ENCODE measurements around the gene ALPG.
"Not testable (repeated sequence)": the region's sequence is repeated elsewhere in the genome, so short reads cannot be mapped to it uniquely, and the experiment has no call there.

Gene ALPG

DNA sequence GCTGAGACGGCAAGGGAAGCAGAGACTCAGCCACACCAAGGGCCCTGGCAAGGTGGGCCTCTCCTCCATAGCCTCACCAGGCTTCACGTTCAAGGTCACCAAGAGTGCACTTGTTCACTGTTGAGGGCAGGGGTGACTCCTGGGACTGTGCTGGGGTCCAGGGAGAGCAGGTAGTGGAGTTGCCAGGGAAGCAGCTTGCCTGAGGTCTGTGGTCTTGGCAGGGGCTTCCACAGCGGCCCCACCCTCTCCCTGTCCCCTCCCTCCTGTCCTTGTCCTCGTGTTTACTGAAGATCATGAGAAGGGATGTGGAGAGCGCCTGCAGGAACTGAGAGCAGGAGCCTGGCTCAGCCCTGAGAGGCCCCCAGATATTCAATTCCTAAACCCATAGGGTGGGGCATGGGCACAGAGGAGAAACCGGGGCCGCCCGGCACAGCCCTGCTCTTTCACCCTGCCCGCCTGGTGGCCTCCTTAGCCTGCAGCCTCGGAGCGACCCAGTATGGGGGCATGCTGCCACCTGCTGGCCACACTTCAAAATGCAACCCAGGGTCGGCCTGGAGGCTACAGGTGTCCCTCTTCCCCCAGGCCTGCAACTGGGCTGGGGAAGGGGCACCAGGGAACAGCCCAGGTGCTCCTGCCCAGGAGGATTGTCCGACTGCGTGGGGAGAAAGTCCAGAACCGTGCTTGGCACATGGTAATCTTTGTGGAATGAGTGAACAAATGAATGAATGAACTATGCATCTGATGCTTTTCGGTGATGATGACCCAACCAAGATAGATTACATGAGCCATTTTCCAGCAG is 33.8 kb downstream of the ALPG start:
- DNase-seq: peak; percentile 16 to 89 (median 66)

DNA sequence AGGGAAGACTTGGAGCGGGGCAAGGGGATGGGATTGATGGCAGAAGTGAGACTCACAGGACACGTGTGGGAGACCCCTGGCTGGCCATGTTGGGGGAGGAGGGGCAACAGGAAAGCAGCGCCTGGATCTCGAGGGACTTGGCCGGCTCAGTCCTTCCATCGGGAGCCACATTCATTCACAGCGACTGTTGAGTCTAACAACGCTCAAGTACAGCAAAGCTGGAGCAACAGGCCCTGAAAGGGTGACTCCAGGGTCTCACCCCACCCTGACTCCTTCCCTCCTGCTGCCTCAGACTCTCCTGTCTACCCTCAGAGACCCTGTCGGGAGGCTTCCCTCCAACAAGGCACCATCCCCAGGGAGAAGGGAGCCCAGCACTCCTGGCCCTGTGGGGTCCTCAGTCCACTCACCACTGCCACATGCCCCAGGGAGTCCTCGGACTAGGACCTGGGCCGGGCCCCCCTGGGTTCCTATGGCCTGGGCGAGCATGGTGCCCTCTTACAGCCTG is 34.6 kb downstream of the ALPG start:
- DNase-seq: no peak

GRCh38 chr2:232441922-232442321 is 35.3 kb downstream of the ALPG start:
- not testable (repeated sequence) for DNase-seq

GRCh38 chr2:232442431-232442830 is 35.8 kb downstream of the ALPG start:
- DNase-seq: not testable (repeated sequence)

DNA sequence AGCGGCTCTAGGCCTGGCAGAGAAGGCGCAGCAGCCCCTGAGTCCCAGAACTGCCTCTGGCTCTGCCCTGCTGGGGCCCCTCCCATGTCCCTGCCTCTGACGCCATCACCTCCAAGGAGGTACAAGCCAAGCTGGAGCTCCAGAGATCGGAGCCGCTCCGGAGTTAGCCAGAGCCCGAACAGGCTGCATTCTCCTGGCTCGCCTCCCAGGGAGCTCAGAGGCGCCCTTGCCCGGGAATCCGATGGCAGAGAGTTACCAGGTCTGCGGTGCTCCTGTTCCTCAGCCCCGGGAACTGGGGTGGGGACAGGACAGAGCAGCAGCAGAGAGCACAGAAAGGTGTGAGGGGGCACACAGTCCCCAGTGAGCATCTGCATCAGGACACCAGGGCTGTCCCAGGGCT is 36.4 kb downstream of the ALPG start:
- DNase-seq: not testable (repeated sequence)

DNA sequence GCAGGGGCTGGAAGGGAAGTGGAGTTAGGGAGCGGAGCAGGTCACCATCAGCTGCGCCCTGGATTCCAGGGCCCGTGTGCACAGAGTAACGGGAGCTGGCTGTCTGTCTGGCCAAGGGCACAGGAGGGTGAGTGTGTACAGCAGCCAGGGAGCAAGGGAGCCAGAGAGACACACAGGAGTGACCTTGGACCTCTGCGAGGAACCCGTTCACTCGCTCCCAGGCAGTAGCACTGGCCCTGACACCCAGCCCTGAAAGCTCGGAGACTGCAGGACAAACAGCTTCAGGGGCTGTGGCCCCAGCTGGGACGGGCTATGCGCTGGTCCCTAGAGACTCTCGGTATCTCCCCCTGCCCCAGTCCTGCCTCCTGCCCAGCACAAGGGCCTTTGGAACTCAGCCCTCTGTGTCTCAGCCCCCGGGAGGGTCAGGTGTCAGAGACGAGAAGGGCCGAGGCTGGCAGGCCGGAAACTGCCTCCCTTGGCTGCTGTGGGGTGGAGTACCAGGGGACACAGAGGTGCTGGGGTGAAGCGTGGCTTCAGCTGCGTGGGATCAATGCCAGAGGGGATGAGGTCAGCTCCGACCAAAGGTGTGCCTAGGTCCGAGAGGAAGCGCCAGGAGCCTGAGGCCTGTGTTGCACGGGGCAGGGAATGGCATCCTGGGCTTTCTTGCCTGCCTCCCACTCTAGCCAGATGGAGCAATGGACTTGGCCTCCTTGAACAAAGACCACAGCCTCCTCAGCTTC is 37.2 kb downstream of the ALPG start:
- not testable (repeated sequence) for DNase-seq

- peak in 5 of 51 donors; percentile 7 to 31 (median 11) for DNase-seq
Observed at GRCh38 chr2:232444409-232445148, 37.9 kb downstream of the ALPG start.

- DNase-seq: not testable (repeated sequence)
Observed at GRCh38 chr2:232445149-232445885, 38.7 kb downstream of the ALPG start.

DNA sequence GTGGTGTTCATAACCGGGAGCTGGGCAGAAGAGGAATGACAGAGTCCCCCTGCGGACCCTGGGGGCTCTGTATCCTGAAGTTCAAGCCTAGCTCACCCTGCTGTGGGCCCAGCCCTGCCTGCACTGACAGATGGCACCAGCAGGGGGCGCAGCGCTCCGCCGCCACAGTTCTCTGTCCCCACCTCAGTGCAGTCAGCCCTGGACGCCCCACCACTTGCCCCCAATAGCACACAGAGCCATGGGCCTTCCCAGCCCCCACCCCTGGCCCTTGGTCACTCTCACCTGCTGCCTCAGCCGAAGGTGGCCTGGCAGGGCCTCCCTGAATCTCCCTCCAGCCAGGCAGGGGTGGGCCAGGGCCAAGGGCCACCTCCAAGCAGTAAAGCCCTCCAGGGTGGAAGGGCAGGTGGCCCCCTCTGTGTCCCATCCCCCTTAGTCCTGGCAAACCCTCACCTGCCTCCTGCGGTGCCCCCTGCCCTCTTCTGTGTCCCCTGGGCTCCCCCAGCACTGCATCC is 39.7 kb downstream of the ALPG start:
- not testable (repeated sequence) for DNase-seq

- DNase-seq: no peak
Observed at GRCh38 chr2:232447091-232447620, 40.5 kb downstream of the ALPG start.

DNA sequence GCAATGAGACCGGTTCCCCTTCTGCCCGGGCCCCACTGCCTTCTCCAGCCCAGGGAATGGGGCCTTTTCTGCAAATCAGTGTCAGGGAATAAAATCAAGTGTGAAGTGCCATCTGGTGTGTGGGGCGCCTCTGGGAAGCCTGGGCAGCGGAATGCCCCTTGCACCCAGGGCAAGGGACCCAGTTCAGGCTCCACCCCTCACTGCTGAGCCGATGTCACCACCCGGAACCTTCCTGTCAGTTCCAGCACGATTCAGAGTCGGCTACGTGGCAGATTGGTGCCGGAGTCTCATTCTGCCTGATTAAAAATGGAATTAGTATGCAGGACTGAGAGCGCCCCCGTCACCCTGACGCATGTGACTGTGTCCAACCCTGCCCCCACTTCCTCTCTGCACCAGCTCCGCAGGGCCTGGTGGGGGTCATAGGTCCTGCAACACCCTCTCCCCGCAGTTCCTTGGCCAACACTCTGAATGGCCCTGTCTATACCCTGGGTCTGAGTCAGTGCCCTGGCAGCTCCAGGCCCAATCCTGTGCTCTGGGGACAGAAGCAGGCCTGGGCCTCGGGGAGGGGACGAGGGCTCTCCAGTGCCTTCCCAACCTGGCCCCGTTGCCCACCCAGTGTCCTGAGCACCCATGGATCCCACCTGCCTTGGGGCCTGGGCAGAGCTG is 41.1 kb downstream of the ALPG start:
- DNase-seq: peak in 13 of 51 donors; percentile 19 to 62 (median 35)

GRCh38 chr2:232448304-232448690 is 41.7 kb downstream of the ALPG start:
- peak in 4 of 51 donors; percentile 25 to 50 (median 45) for DNase-seq

GRCh38 chr2:232449964-232450363 is 43.3 kb downstream of the ALPG start:
- DNase-seq: no peak

GRCh38 chr2:232451645-232452044 is 45.0 kb downstream of the ALPG start:
- not testable (repeated sequence) for DNase-seq

- DNase-seq: no peak
Observed at GRCh38 chr2:232454630-232455029, 48.0 kb downstream of the ALPG start.

GRCh38 chr2:232455426-232456255 is 49.0 kb downstream of the ALPG start, which contains the start of gene ALPI:
Gene ALPI (plus strand): TSS chr2:232456153. CDS start chr2:232456200, 47 bp downstream.
- DNase-seq: no peak

DNA sequence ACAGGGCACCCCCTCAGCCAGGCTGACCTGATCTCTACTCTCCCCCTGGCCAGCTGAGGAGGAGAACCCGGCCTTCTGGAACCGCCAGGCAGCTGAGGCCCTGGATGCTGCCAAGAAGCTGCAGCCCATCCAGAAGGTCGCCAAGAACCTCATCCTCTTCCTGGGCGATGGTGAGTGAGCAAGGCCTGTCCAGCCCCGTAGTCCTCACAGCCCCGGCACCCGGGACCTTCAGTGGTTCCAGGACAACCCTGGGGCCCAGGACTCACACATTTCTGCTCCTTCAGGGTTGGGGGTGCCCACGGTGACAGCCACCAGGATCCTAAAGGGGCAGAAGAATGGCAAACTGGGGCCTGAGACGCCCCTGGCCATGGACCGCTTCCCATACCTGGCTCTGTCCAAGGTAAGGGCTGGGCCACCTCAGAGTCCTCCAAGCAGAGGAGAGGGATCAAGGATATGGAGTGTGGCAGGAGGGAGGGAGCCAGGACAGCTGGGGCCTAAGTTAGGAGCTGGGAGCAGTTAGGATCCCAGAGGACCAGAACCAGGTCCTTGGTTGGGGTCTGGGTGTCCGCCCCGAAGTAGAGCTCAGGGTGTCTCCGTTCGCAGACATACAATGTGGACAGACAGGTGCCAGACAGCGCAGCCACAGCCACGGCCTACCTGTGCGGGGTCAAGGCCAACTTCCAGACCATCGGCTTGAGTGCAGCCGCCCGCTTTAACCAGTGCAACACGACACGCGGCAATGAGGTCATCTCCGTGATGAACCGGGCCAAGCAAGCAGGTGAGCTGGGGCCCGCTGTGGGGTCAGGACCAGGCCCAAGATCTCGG is 49.9 kb downstream of the ALPG start:
- no peak for DNase-seq
